Epithelial cell of esophagus (primary cell): Measurements from ENCODE around the gene KRTAP10-8.
"Not testable (repeated sequence)": the region's sequence is repeated elsewhere in the genome, so short reads cannot be mapped to it uniquely, and the experiment has no call there.

Source experiments
- DNase-seq: peaks from one replicate; pipeline ENCODE4 v3.0.0; 2010; ENCODE audit warnings: low read depth
- H3K4me3 ChIP-seq: 2 replicates; pipeline ENCODE4 v1.5.1; 2011; ENCODE audit warnings: mild to moderate bottlenecking, low read length, control low read depth
- CTCF ChIP-seq: IDR thresholded peaks from 2 replicates; pipeline ENCODE4 v1.5.1; 2011; ENCODE audit warnings: low read depth, mild to moderate bottlenecking, low read length, control low read depth, inconsistent platforms; ENCODE audit not compliant: insufficient read depth; ENCODE audit errors: missing control alignments

The KRTAP10-8 gene

GRCh38 chr21:44602463-44602850 lies 9.4 kb upstream of the KRTAP10-8 start:
- no peak overlapping the region for H3K4me3 ChIP-seq
- TF ChIP-seq CTCF = no peak
- no peak for DNase-seq

GRCh38 chr21:44603109-44603875 lies 8.6 kb upstream of the KRTAP10-8 start:
- DNase-seq = no peak
- no peak for TF ChIP-seq CTCF
- H3K4me3 ChIP-seq = no peak overlapping the region

- no peak for TF ChIP-seq CTCF
- no peak for DNase-seq
- no peak overlapping the region for H3K4me3 ChIP-seq
Observed at GRCh38 chr21:44603911-44604310, 8.0 kb upstream of the KRTAP10-8 start.

GRCh38 chr21:44606495-44606894 lies 5.4 kb upstream of the KRTAP10-8 start:
- no peak for DNase-seq
- no peak for TF ChIP-seq CTCF

GRCh38 chr21:44609193-44609592 lies 2.7 kb upstream of the KRTAP10-8 start:
- no peak for TF ChIP-seq CTCF
- no peak for DNase-seq
- H3K4me3 ChIP-seq = no peak overlapping the region

More at GRCh38 chr21:44606495-44606894, 5.4 kb upstream of the KRTAP10-8 start:
- H3K4me3 ChIP-seq = no peak overlapping the region

GRCh38 chr21:44610157-44610843 lies 1.6 kb upstream of the KRTAP10-8 start:
- not testable (repeated sequence) for H3K4me3 ChIP-seq, DNase-seq

GRCh38 chr21:44611551-44611950 lies 328 bp upstream of the KRTAP10-8 start:
- TF ChIP-seq CTCF = no peak
- no peak overlapping the region for H3K4me3 ChIP-seq
- DNase-seq = no peak
